ENCODE data around the gene VPS4B.

The VPS4B gene

GRCh38 chr18:63431180-63431579, 8.9 kb upstream of the VPS4B start:
- no peak for DNase-seq (ENCODE audit: low spot score)

- DNase-seq (ENCODE audit: low spot score): no peak
Observed at GRCh38 chr18:63430526-63430925, 8.2 kb upstream of the VPS4B start.

GRCh38 chr18:63427558-63427957, 5.3 kb upstream of the VPS4B start:
- no peak for DNase-seq (ENCODE audit: low spot score)

GRCh38 chr18:63422864-63423304, 608 bp upstream of the VPS4B start:
- no peak for DNase-seq (ENCODE audit: low spot score)

GRCh38 chr18:63421514-63421913, 762 bp downstream of the VPS4B start:
- no peak for DNase-seq (ENCODE audit: low spot score)

GRCh38 chr18:63412953-63413352, 9.3 kb downstream of the VPS4B start:
- no peak for DNase-seq (ENCODE audit: low spot score)

GRCh38 chr18:63410792-63411191, 11.5 kb downstream of the VPS4B start:
- DNase-seq (ENCODE audit: low spot score): no peak

- no peak for DNase-seq (ENCODE audit: low spot score)
Observed at GRCh38 chr18:63409301-63409700, 13.0 kb downstream of the VPS4B start.

GRCh38 chr18:63407734-63408133, 14.5 kb downstream of the VPS4B start:
- no peak for DNase-seq (ENCODE audit: low spot score)

- DNase-seq (ENCODE audit: low spot score): no peak
Observed at GRCh38 chr18:63405986-63406385, 16.3 kb downstream of the VPS4B start.

- no peak for DNase-seq (ENCODE audit: low spot score)
Observed at GRCh38 chr18:63402246-63403162, 19.8 kb downstream of the VPS4B start.

- no peak for DNase-seq (ENCODE audit: low spot score)
Observed at GRCh38 chr18:63399300-63399699, 23.0 kb downstream of the VPS4B start.

- DNase-seq (ENCODE audit: low spot score): no peak
Observed at GRCh38 chr18:63397349-63397748, 24.9 kb downstream of the VPS4B start.

- no peak for DNase-seq (ENCODE audit: low spot score)
Observed at GRCh38 chr18:63395503-63395902, 26.8 kb downstream of the VPS4B start.

GRCh38 chr18:63394954-63395353, 27.3 kb downstream of the VPS4B start:
- DNase-seq (ENCODE audit: low spot score): no peak

- DNase-seq (ENCODE audit: low spot score): no peak
Observed at GRCh38 chr18:63387861-63388260, 34.4 kb downstream of the VPS4B start.

- DNase-seq (ENCODE audit: low spot score): no peak
Observed at GRCh38 chr18:63382843-63383242, 39.4 kb downstream of the VPS4B start.

GRCh38 chr18:63379639-63379962, 42.7 kb downstream of the VPS4B start:
- DNase-seq (ENCODE audit: low spot score): no peak

GRCh38 chr18:63378919-63379638, 43.2 kb downstream of the VPS4B start:
- DNase-seq (ENCODE audit: low spot score): no peak

GRCh38 chr18:63377275-63377980, 44.8 kb downstream of the VPS4B start:
- DNase-seq (ENCODE audit: low spot score): no peak

- no peak for DNase-seq (ENCODE audit: low spot score)
Observed at GRCh38 chr18:63376538-63376937, 45.7 kb downstream of the VPS4B start.

- DNase-seq (ENCODE audit: low spot score): no peak
Observed at GRCh38 chr18:63374540-63374939, 47.7 kb downstream of the VPS4B start.

All from SK-N-DZ (cell line).